IgD-negative memory B cell (primary cell): ENCODE data around the gene TFDP2. TPM values are rescaled to one million over a fixed set of nuclear protein-coding genes. Genes with fewer than 3 reads are reported as not detected.
A peak's percentile ranks its signal among the peaks of the same experiment; 100 is the strongest.
"Not testable (repeated sequence)": the region's sequence is repeated elsewhere in the genome, so short reads cannot be mapped to it uniquely, and the experiment has no call there.

Source experiments
- H3K27ac Mint-ChIP-seq, 3 donors: one replicate each; pipeline ENCODE4 v1.8.0; 2020 to 2022; ENCODE audit warnings: mild to moderate bottlenecking in 3 of 3, mixed read lengths in 3 of 3, moderate library complexity in 1 of 3
- H3K27me3 Mint-ChIP-seq: one replicate; pipeline ENCODE4 v1.8.0; 2021; ENCODE audit warnings: mixed read lengths
- H3K36me3 Mint-ChIP-seq: one replicate; pipeline ENCODE4 v1.8.0; 2020; ENCODE audit warnings: mild to moderate bottlenecking, mixed read lengths
- H3K4me1 Mint-ChIP-seq, 3 donors: one replicate each; pipeline ENCODE4 v1.8.0; 2020 to 2022; ENCODE audit warnings: mixed read lengths in 3 of 3, mild to moderate bottlenecking in 1 of 3
- H3K4me3 Mint-ChIP-seq, 4 donors: one replicate each; pipeline ENCODE4 v1.8.0; 2020 to 2022; ENCODE audit warnings: mild to moderate bottlenecking in 4 of 4, mixed read lengths in 4 of 4, moderate library complexity in 3 of 4
- H3K9me3 Mint-ChIP-seq, 3 donors: one replicate each; pipeline ENCODE4 v1.8.0; 2020 to 2021; ENCODE audit warnings: mixed read lengths in 3 of 3, mild to moderate bottlenecking in 1 of 3
- polyA plus RNA-seq: library from polyadenylated mRNA; unstranded; fragments of 300-500 nt; fragmentation: Illumina TruSeq; gene quantifications from one replicate; pipeline ENCODE4 v1.2.3, GENCODE V29; 2021

Gene TFDP2
- polyA plus RNA-seq, 1 donor from 2014 or later: 29.7 TPM

DNA sequence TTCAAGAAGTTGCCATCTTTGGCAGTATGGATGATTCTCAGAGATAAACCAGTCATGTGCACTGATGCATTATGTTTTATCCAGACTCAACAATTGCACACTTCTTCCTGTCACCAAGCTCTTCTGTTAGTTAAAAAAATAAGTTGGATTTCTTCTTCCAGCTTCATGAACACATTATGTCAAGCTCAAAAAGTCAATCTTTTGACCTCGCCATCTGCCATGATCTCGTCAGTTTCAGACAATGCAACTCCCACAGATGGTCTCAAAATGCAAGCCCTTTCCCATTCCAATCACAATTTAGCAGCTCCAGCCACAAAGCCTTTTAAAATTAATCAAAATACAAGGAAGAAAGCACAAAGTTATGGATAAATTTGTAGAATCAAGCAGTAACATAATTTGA lies 42.8 kb downstream of the TFDP2 start:
- H3K27me3 Mint-ChIP-seq: no peaks in the 10 kb centered on the region
- H3K36me3 Mint-ChIP-seq: peaks cover 7% of the 10 kb centered on the region
- H3K4me3 Mint-ChIP-seq: no peak overlapping the region
- H3K9me3 Mint-ChIP-seq: peaks cover 0 to 1% (median 0%) of the 10 kb centered on the region in 3 donors
- H3K4me1 Mint-ChIP-seq: peaks cover 5 to 7% (median 7%) of the 10 kb centered on the region in 3 donors
- H3K27ac Mint-ChIP-seq: no peak overlapping the region

DNA sequence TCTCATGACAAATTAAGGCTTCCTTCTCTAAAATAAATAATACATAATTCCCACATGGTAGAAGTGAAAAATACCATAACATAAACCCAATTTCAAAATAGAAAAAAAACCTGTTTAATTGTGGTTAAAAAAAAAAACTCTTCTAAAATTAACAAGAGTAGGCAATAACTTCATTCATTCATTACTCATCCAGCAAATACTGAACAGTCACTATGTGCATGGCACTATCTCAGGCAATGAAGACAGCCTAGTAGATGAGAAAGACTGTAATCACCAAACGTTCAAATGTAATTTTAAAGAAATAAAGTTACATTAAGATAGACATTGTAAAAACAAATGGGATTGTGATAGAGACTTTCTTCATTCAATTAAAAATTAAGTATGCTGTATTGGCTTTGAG lies 43.4 kb downstream of the TFDP2 start:
- Mint-ChIP-seq H3K27ac (no peak overlapping the region), H3K9me3 (peaks cover 0 to 1% (median 0%) of the 10 kb centered on the region in 3 donors), H3K4me3 (no peak overlapping the region), H3K4me1 (peaks cover 5 to 7% (median 5%) of the 10 kb centered on the region in 3 donors), H3K36me3 (peaks cover 7% of the 10 kb centered on the region), H3K27me3 (no peaks in the 10 kb centered on the region)

DNA sequence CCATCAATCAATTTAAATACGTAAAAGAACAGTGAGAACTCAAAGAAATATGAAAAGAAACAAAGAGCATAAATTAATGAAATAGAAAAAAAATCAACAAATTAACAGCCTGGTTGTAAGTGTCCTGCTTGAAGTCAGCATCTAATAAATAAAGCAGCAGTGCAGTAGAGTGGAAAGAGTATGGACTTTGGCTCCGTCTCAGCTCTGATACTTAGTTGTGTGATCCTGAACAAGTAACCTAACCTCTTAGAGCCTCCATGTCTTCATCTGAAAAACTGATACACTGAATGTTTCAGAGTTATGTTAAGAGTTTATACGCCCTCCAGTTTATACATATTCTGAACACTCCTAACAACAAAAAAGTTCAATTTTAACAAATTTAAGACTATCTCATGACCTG lies 44.6 kb downstream of the TFDP2 start:
- peaks cover 7% of the 10 kb centered on the region for H3K36me3 Mint-ChIP-seq

DNA sequence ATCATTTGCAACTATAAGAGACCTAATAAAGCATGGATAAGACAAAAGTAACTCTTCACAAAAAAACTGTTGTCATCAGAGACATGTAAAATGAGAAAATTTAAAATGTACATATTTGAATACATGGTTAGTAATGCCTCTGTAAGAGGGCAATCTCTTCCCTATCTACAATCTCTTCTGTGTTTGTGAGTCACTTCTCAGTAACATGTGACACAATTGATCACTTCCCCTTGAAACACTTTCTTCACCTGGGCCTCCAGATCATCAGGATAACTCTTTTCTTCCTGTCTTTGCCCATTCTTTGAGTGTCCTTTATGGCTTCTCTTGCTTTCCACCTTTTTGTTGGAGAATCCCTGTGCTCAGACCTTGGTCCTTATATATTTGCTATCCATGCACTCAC lies 50.4 kb downstream of the TFDP2 start:
- Mint-ChIP-seq H3K4me3 (no peak overlapping the region), H3K4me1 (no peaks in the 10 kb centered on the region), H3K36me3 (peaks cover 2% of the 10 kb centered on the region), H3K27ac (no peak overlapping the region), H3K9me3 (no peaks in the 10 kb centered on the region), H3K27me3 (no peaks in the 10 kb centered on the region)

More for the DNA sequence above, 44.6 kb downstream of the TFDP2 start:
- H3K27me3 Mint-ChIP-seq: no peaks in the 10 kb centered on the region
- no peak overlapping the region for H3K4me3 Mint-ChIP-seq
- H3K9me3 Mint-ChIP-seq: peaks cover 0 to 1% (median 0%) of the 10 kb centered on the region in 3 donors
- peaks cover 3 to 7% (median 5%) of the 10 kb centered on the region in 3 donors for H3K4me1 Mint-ChIP-seq
- no peak overlapping the region for H3K27ac Mint-ChIP-seq

DNA sequence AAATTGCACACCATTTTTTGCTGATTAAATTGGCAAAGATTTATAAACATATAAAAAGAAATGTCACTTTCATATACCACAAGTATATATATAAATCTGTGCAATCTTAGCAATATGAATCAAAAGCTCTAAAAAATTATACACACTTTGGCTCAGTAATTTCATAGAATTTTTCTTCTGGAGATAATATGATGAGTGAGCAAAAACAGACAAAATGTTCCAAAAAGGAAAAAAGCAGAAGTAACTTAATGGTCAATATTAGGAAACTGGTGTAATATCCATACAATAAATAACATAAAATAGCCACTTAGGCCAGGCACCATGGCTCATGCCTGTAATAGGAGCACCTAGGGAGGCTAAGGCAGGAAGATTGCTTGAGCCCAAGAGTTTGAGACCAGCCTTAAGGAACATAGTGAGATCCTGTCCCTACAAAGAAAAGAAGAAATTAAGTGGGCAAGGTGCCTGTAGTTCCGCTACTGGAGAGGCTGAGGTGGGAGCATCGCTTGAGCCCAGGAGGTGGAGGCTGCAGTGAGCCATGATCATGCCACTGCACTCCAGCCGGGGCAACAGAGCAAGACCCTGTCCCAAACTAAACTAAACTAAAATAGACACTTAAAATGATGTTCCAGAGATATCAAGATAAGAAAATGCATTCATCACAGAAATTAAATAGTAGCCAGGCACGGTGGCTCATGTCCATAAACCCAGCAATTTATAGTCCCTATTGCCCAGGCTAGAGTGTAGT lies 52.1 kb downstream of the TFDP2 start:
- Mint-ChIP-seq H3K4me1 (no peaks in the 10 kb centered on the region), H3K36me3 (peaks cover 4% of the 10 kb centered on the region), H3K27me3 (no peaks in the 10 kb centered on the region), H3K27ac (no peak overlapping the region), H3K9me3 (no peaks in the 10 kb centered on the region), H3K4me3 (no peak overlapping the region)

DNA sequence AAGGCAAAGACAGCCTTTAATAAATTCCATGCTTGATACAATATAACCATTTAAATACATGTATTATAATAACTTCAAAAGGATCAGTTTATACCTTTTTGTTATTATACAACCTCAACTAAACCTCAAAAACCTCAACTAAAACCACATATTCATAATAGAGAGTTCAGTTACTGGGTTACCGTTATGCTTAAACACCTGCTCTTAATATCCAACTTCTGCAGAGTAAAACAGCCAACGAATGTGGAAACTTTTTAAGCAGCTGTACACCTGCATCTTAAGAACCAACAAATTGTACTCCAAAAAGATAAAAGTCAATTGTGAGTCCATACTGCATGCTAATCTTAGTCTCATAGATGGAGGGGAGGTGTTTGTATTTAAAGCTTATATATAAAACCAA lies 53.5 kb downstream of the TFDP2 start:
- H3K4me1 Mint-ChIP-seq: no peaks in the 10 kb centered on the region
- no peak overlapping the region for H3K4me3 Mint-ChIP-seq
- no peak overlapping the region for H3K27ac Mint-ChIP-seq
- H3K27me3 Mint-ChIP-seq: no peaks in the 10 kb centered on the region
- H3K36me3 Mint-ChIP-seq: peaks cover 4% of the 10 kb centered on the region
- H3K9me3 Mint-ChIP-seq: no peaks in the 10 kb centered on the region

DNA sequence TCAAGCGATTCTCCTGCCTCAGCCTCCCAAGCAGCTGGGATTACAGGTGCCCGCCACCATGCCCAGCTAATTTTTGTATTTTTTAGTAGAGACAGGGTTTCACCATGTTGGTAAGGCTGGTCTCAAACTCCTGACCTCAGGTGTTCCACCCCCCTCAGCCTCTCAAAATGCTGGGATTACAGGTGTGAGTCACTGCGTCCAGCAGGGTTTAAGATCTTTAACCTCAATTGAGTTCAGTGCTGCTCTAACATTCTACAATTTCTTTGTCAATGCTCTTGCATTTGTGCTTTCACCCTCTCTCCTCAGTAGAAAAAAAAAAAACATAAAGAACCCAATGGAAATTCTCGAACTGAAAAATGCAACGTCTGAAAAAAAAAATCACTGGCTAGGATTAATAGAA lies 60.4 kb downstream of the TFDP2 start:
- not testable (repeated sequence) for H3K36me3 Mint-ChIP-seq, H3K4me3 Mint-ChIP-seq, H3K27ac Mint-ChIP-seq, H3K27me3 Mint-ChIP-seq, H3K4me1 Mint-ChIP-seq, H3K9me3 Mint-ChIP-seq

DNA sequence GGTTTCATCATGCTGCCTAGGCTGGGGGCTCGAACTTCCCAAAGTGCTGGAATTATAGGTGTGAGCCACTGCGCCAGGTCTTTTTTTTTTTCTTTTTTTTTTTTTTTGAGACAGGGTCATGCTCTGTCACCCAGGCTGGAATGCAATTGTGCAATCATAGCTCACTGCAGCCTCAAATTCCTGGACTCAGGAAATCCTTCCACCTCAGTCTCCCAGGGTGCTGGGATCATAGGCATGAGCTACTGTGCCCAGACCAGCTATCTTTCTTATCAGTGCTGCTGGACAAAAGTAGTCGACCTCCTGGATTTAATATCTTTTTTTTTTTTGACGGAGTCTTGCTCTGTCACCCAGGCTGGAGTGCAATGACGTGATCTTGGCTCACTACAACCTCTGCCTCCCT lies 60.8 kb downstream of the TFDP2 start:
- H3K4me1 Mint-ChIP-seq: no peaks in the 10 kb centered on the region
- no peaks in the 10 kb centered on the region for H3K27me3 Mint-ChIP-seq
- peaks cover 1 to 10% (median 5%) of the 10 kb centered on the region in 3 donors for H3K9me3 Mint-ChIP-seq
- H3K36me3 Mint-ChIP-seq: peaks cover 10% of the 10 kb centered on the region
- H3K4me3 Mint-ChIP-seq: no peak overlapping the region
- H3K27ac Mint-ChIP-seq: no peak overlapping the region

DNA sequence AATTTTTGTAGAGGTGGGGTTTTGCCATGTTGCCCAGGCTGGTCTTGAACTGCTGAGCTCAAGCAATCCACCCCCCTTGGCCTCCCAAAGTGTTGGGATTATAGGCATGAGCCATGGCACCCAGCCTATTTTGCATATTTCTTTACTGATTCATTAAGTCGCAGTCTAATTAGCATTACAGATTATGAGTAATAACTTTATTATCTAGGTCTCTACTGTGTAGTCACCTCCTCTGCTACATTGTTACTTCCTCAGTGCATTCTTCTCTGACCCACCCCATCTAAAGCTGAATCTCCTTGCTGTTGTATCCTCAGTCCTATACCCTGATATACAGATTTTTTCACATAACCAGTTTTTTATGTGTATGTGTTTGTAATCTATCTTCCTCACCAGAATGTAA lies 61.7 kb downstream of the TFDP2 start:
- peaks cover 1 to 10% (median 5%) of the 10 kb centered on the region in 3 donors for H3K9me3 Mint-ChIP-seq
- peaks cover 9% of the 10 kb centered on the region for H3K36me3 Mint-ChIP-seq
- H3K27ac Mint-ChIP-seq: no peak overlapping the region
- H3K27me3 Mint-ChIP-seq: no peaks in the 10 kb centered on the region
- H3K4me3 Mint-ChIP-seq: no peak overlapping the region
- H3K4me1 Mint-ChIP-seq: no peaks in the 10 kb centered on the region

DNA sequence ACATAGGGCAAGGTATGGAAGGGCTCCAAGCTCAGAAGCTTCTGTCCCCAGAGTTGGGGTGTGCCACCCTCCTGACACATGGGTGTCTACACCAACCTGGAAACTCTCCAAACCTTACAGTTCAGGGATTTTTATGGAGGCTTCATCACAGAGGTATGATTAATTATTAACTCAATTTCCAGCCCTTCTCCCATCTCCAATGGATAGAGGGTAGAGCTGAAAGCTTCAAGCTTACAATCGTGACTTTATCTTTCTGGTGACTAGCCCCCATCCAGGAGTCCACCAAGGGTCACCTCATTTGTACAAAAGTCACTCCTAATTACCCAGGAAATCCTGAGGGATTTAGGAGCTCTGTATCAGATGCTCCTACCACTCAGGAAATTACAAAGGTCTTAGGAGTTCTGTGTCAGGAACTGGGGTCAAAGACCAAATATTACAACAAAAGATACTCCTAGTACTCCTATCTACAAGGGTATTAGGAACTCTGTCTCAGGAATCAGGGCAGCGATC lies 62.7 kb downstream of the TFDP2 start:
- Mint-ChIP-seq H3K27ac (no peak overlapping the region), H3K4me1 (no peaks in the 10 kb centered on the region), H3K27me3 (no peaks in the 10 kb centered on the region), H3K9me3 (peaks cover 1 to 10% (median 5%) of the 10 kb centered on the region in 3 donors), H3K4me3 (no peak overlapping the region), H3K36me3 (peaks cover 9% of the 10 kb centered on the region)

DNA sequence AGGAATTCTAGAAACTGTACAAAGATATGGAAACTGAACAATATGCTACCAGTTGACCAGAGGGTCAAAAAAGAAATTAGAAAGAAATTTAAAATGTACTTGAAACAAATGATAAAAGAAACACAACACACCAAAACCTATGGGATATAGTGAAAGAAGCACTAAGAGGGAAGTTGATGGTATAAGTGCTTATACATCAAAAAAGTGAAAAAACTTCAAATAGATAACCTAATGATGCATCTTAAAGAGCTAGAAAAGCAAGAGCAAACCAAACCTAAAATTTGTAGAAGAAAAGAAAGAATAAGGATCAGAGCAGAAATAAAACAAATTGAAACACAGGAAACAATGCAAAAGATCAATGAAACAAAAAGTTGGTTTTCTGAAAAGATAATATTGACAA lies 68.2 kb downstream of the TFDP2 start:
- Mint-ChIP-seq H3K27ac (no peak overlapping the region), H3K4me1 (no peaks in the 10 kb centered on the region), H3K27me3 (no peaks in the 10 kb centered on the region), H3K4me3 (no peak overlapping the region), H3K9me3 (peaks cover 7 to 19% (median 10%) of the 10 kb centered on the region in 3 donors), H3K36me3 (peaks cover 13% of the 10 kb centered on the region)

DNA sequence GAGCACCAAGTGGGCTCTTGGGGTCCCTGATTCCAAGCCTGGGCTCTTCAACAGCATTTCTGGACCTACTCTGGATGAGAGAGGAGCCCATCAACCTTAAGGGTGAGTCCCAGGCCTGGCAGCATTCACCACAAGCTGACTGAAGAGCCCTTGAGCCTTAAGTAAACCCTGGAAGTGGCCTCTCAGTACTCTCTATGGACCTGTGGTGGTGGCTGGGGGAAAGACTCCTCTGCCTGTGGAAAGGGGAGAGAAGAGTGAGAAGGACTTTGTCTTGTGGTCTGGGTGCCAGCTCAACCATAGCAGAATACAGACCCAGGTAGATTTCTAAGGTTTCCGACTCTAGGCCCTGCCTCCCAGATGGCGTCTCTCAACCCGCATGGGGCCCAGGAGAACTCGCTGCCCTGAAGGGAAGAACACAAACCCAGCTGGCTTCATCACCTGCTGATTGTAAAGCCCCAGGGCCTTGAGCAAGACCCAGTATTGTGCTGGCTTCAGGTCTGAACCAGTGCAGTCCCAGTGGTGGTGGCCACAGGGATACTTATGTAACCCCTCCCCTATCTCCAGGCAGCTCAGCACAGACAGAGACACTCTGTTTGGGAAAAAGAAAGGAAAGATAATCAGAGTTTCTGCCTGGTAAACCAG lies 71.4 kb downstream of the TFDP2 start:
- H3K27ac Mint-ChIP-seq: no peak overlapping the region
- H3K27me3 Mint-ChIP-seq: no peaks in the 10 kb centered on the region
- no peak overlapping the region for H3K4me3 Mint-ChIP-seq
- peaks cover 3 to 9% (median 8%) of the 10 kb centered on the region in 3 donors for H3K9me3 Mint-ChIP-seq
- H3K36me3 Mint-ChIP-seq: peaks cover 9% of the 10 kb centered on the region
- no peaks in the 10 kb centered on the region for H3K4me1 Mint-ChIP-seq

DNA sequence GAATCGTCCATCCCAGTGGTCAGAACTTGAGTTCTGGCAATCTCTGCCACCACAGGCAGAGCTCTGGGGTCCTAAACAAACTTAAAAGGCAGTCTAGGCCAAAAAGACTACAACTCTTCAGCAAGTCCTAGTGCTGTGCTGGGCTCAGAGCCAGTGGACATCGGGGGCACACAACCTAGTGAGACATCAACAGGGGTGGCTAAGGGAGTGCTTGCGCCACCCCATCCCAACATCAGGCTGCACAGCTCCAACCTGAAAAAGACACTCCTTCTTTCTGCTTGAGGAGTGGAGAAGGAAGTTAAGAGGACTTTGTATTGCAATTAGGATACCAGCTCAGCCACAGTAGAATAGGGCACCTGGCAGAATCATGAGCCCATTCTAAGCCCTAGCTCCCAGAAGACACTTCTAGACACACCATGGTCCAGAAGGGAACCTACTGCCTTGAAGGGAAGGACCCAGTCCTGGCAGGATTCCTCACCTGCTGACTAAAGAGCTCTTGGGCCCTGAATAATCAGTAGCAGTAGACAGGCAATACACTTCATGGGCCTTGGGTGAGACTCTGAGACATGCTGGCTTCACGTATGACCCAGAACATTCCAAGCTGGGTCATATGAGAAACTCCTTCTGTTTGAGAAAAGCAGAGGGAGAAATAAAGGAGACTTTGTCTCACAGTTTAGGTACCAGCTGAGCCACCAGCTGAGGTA lies 72.0 kb downstream of the TFDP2 start:
- Mint-ChIP-seq H3K27ac (no peak overlapping the region), H3K36me3 (peaks cover 9% of the 10 kb centered on the region), H3K4me1 (no peaks in the 10 kb centered on the region)

DNA sequence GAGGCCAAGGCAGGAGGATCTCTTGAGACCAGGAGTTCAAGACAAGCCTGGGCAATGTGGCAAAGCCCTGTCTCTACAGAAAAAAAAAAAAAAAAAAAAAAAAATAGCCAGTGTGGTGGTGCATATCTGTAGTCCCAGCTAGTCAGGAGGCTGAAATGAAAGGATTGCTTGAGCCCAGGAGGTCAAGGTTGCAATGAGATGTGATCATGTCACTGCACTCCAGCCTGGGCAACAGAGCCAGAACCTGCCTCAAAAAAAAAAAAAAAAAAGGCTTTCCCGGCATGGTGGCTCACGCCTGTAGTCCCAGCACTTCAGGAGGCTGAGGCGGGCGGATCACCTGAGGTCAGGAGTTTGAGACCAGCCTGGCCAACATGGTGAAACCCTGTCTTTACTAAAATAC lies 73.7 kb downstream of the TFDP2 start:
- not testable (repeated sequence) for H3K4me3 Mint-ChIP-seq, H3K9me3 Mint-ChIP-seq, H3K27me3 Mint-ChIP-seq, H3K4me1 Mint-ChIP-seq
- H3K36me3 Mint-ChIP-seq: peaks cover 11% of the 10 kb centered on the region
- peak overlapping the region in 1 of 3 donors; percentile 87 for H3K27ac Mint-ChIP-seq

More for the DNA sequence above, 72.0 kb downstream of the TFDP2 start:
- no peaks in the 10 kb centered on the region for H3K27me3 Mint-ChIP-seq
- H3K4me3 Mint-ChIP-seq: no peak overlapping the region
- peaks cover 3 to 9% (median 8%) of the 10 kb centered on the region in 3 donors for H3K9me3 Mint-ChIP-seq

DNA sequence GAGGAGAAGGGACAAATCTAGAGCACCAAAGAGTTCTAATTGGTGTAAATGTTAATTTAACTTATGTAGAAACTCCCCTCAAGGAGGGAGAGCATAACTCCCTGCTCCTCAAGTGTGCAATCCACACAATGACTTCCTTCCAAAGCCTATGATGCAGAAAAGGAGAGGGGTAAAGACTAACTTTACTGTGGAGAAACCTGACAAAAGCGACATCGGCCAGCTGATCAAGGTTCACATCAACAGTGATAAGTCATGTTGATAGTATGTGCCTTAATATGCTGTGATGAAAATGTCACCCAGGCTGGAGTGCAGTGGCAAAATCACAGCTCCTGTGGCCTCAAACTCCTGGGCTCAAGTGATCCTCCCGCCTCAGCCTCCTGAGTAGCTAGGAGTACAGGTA lies 76.5 kb downstream of the TFDP2 start:
- Mint-ChIP-seq H3K4me1 (no peaks in the 10 kb centered on the region), H3K27ac (no peak overlapping the region), H3K27me3 (no peaks in the 10 kb centered on the region), H3K9me3 (no peaks in the 10 kb centered on the region), H3K36me3 (peaks cover 2% of the 10 kb centered on the region), H3K4me3 (no peak overlapping the region)
